AG10803 (cell line): ENCODE data around the gene ADNP.

Experiments
- DNase-seq: peaks from one replicate; pipeline ENCODE4 v3.0.0; 2010; ENCODE audit warnings: low read depth
- H3K4me3 ChIP-seq: 2 replicates; pipeline ENCODE4 v1.5.1; 2011; ENCODE audit warnings: mild to moderate bottlenecking, low read length, control low read depth
- TF ChIP-seq, protein P1 (sequence below): conservative IDR thresholded peaks from 2 replicates; pipeline ENCODE4 v1.5.1; 2011; ENCODE audit warnings: mild to moderate bottlenecking, low read length, control low read depth, inconsistent platforms

Gene ADNP

GRCh38 chr20:50876816-50877215, 54.4 kb downstream of the ADNP start:
- TF ChIP-seq, protein P1, sequence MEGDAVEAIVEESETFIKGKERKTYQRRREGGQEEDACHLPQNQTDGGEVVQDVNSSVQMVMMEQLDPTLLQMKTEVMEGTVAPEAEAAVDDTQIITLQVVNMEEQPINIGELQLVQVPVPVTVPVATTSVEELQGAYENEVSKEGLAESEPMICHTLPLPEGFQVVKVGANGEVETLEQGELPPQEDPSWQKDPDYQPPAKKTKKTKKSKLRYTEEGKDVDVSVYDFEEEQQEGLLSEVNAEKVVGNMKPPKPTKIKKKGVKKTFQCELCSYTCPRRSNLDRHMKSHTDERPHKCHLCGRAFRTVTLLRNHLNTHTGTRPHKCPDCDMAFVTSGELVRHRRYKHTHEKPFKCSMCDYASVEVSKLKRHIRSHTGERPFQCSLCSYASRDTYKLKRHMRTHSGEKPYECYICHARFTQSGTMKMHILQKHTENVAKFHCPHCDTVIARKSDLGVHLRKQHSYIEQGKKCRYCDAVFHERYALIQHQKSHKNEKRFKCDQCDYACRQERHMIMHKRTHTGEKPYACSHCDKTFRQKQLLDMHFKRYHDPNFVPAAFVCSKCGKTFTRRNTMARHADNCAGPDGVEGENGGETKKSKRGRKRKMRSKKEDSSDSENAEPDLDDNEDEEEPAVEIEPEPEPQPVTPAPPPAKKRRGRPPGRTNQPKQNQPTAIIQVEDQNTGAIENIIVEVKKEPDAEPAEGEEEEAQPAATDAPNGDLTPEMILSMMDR = no peak
- DNase-seq = no peak
- no peak overlapping the region for H3K4me3 ChIP-seq

- TF ChIP-seq, protein P1 = no peak
- no peak for DNase-seq
- no peak overlapping the region for H3K4me3 ChIP-seq
Observed at GRCh38 chr20:50876063-50876685, 55.1 kb downstream of the ADNP start.

DNA sequence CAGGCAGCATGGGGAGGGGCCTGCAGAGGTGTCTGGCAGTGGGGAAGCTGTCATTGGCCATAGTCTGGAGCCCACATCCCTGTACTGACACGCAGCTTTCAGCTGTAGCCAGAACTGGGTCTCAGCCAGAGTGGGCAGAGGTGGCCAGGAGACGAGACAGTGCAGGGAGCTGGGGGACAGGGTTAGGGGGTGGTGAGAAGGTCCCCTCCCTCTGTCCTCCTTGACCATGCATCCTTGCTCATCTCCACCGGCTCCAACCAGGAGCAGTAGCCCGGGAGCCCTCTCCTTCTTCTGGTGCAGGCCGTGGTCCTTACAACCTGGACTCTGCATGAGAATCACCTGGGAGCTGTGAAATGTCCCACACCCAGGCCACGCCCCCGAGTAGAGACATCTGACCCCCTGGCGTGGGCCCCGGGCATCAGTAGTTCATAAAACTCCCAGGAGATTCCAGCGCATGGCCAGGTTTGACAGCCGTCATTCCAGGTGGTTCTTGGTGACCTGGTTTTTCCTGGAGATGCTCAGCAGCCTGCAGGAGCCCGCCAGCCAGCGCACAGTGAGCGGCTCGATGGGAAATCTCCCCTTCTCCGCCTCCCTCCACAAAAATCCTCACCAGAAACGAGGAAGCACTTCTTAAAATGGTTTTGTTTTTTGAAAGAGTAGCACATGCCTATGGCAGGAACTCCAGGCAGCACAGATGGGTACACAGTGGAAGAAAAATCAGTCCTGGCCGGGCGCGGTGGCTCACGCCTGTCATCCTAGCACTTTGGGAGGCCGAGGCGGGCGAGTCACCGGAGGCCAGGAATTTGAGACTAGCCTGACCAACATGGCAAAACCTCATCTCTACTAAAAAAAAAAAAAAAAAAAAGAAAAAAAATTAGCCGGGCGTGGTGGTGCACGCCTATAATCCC, 56.2 kb downstream of the ADNP start:
- TF ChIP-seq, protein P1 = no peak
- no peak for DNase-seq
- no peak overlapping the region for H3K4me3 ChIP-seq

DNA sequence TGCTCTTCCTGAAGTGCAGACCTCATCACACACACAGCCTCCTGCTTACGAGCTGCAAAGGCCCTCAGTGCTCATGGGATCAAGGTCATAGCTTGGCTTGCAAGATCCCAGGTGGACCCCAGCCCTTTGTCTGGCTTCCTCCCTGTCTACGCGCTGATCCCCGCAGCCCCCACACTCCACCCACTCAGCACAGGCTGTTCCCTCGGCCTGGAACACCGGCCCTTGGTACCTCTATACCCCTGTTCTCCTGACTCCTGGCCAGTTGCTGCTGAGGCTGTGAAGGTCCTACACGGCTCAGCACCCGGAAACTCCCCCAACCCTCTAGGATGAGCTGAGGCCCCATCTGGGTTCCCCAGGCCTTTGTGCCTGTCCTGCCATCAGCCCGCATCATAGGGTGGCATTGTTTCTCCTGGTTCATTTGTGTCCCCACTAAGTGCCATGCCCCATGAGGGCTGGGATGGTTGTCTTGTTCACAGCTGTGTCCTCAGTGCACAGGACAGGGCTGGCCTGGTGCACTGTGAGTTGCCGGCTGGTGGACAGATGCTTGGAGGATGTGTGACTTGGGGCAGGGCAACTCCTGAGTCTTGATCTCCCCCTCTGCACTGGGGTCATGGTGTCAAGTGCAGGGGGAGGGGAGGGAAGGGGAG, 57.0 kb downstream of the ADNP start:
- no peak for DNase-seq
- H3K4me3 ChIP-seq = no peak overlapping the region
- TF ChIP-seq, protein P1 = no peak

DNA sequence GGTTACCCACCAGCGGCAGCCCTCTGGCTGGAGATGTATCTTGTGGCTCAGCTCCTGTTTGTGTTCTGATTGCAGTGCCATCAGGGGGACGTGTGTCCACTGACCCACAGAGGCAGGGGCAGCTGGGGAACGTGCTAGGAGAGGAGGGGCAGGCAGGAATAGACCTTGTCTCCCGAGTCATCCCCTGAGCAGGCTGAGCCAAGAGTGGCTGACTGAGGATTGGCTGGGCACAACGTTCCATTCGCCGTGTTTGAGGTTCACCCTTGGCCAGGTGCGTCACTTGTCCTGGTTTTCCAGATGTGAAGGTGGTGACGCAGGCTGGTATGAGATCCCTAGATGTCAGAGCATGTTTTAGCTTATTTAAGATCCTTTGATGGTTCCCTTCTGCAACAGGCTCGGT, 57.7 kb downstream of the ADNP start:
- DNase-seq = no peak
- H3K4me3 ChIP-seq = no peak overlapping the region
- TF ChIP-seq, protein P1 = no peak

GRCh38 chr20:50872560-50873425, 58.4 kb downstream of the ADNP start:
- no peak for DNase-seq
- H3K4me3 ChIP-seq = no peak overlapping the region
- TF ChIP-seq, protein P1 = no peak
